Loucy (cell line): ENCODE data around the gene CD320.

Experiments
- H2AFZ ChIP-seq: fragments of 200-600 bp; sonication (generic); 2 replicates; pipeline ENCODE4 v1.6.0; 2016; ENCODE audit warnings: antibody characterized with exemption, mild to moderate bottlenecking, low read length, moderate library complexity
- H3F3A ChIP-seq: fragments of 200-600 bp; 2 replicates; pipeline ENCODE4 v1.6.0; 2016; ENCODE audit warnings: antibody characterized with exemption, low read depth, mild to moderate bottlenecking
- H3K27me3 ChIP-seq: fragments of 200-600 bp; sonication (generic); 2 replicates; pipeline ENCODE4 v1.6.1; 2014; ENCODE audit warnings: low read length, mild to moderate bottlenecking; ENCODE audit not compliant: insufficient read depth, poor library complexity, severe bottlenecking
- H3K36me3 ChIP-seq: fragments of 200-600 bp; sonication (generic); 2 replicates; pipeline ENCODE4 v1.6.1; 2016; ENCODE audit warnings: low read length; ENCODE audit not compliant: insufficient read depth
- H3K4me1 ChIP-seq: fragments of 200-600 bp; sonication (generic); 2 replicates; pipeline ENCODE4 v1.5.1; 2014; ENCODE audit warnings: low read length, mild to moderate bottlenecking; ENCODE audit not compliant: insufficient read depth, poor library complexity, severe bottlenecking
- H3K4me2 ChIP-seq: fragments of 200-600 bp; sonication (generic); 2 replicates; pipeline ENCODE4 v1.6.0; 2014; ENCODE audit warnings: antibody characterized with exemption, low read length, low read depth, mild to moderate bottlenecking; ENCODE audit not compliant: poor library complexity, severe bottlenecking
- H3K4me3 ChIP-seq: fragments of 200-600 bp; sonication (generic); 2 replicates; pipeline ENCODE4 v1.5.1; 2014; ENCODE audit warnings: low read length, mild to moderate bottlenecking, mixed read lengths; ENCODE audit not compliant: poor library complexity, severe bottlenecking
- H3K79me2 ChIP-seq: fragments of 200-600 bp; sonication (generic); 2 replicates; pipeline ENCODE4 v1.6.1; 2014; ENCODE audit warnings: low read length; ENCODE audit not compliant: insufficient read depth
- H3K9ac ChIP-seq: fragments of 200-600 bp; sonication (generic); 2 replicates; pipeline ENCODE4 v1.6.0; 2014; ENCODE audit warnings: mild to moderate bottlenecking, low read depth, low read length, moderate library complexity; ENCODE audit not compliant: poor library complexity, severe bottlenecking
- H3K9me2 ChIP-seq: fragments of 200-600 bp; sonication (generic); replicated peaks from 2 replicates; pipeline ENCODE4 v1.6.1; 2016; ENCODE audit warnings: low read depth, low read length, mixed read lengths
- H3K9me3 ChIP-seq: fragments of 200-600 bp; sonication (generic); 2 replicates; pipeline ENCODE4 v1.6.1; 2014; ENCODE audit warnings: mild to moderate bottlenecking, antibody characterized with exemption, low read length, low read depth; ENCODE audit not compliant: insufficient read depth
- H4K20me1 ChIP-seq: fragments of 200-600 bp; sonication (generic); 2 replicates; pipeline ENCODE4 v1.6.0; 2014; ENCODE audit warnings: antibody characterized with exemption, low read length, mild to moderate bottlenecking; ENCODE audit not compliant: insufficient read depth, poor library complexity, severe bottlenecking
- CTCF ChIP-seq: fragments of 200-600 bp; sonication (generic); conservative IDR thresholded peaks from 2 replicates; pipeline ENCODE4 v1.5.1; 2014; ENCODE audit warnings: mild to moderate bottlenecking, antibody characterized with exemption, low read length
- EZH2phosphoT487 ChIP-seq: fragments of 200-600 bp; IDR thresholded peaks from 2 replicates; pipeline ENCODE4 v1.6.1; 2018; ENCODE audit warnings: antibody characterized with exemption, mild to moderate bottlenecking, moderate library complexity, borderline replicate concordance

The CD320 gene

GRCh38 chr19:8255426-8256125, 52.6 kb downstream of the CD320 start:
- Histone ChIP-seq H3K79me2 (0 out of 2 replicates have a peak, but pooled peaks cover 6% of the 10 kb centered on the region), H3K9me2 (no peaks in the 10 kb centered on the region), H3K9ac (no peak overlapping the region), H4K20me1 (no peaks in the 10 kb centered on the region), H3K27me3 (no peaks in the 10 kb centered on the region), H2AFZ (no peak overlapping the region), H3F3A (no peaks in the 10 kb centered on the region), H3K4me1 (no peaks in the 10 kb centered on the region), H3K4me2 (no peak overlapping the region), H3K4me3 (no peak overlapping the region), H3K36me3 (peaks cover 21% of the 10 kb centered on the region; the same call in 1 of the 2 replicates), H3K9me3 (no peaks in the 10 kb centered on the region)
- no peak for TF ChIP-seq EZH2phosphoT487
- TF ChIP-seq CTCF: no peak

- Histone ChIP-seq H3K9ac (no peak overlapping the region), H3K9me2 (no peaks in the 10 kb centered on the region), H3K27me3 (no peaks in the 10 kb centered on the region), H3K4me1 (no peaks in the 10 kb centered on the region), H3F3A (no peaks in the 10 kb centered on the region), H3K36me3 (peaks cover 19% of the 10 kb centered on the region; the same call in 1 of the 2 replicates), H2AFZ (no peak overlapping the region), H3K4me2 (no peak overlapping the region), H3K79me2 (0 out of 2 replicates have a peak, but pooled peaks cover 5% of the 10 kb centered on the region), H3K9me3 (no peaks in the 10 kb centered on the region), H4K20me1 (no peaks in the 10 kb centered on the region), H3K4me3 (no peak overlapping the region)
- TF ChIP-seq CTCF (no peak), EZH2phosphoT487 (no peak)
Measured at GRCh38 chr19:8254286-8255001, 53.7 kb downstream of the CD320 start.

- Histone ChIP-seq H3K9ac (no peak overlapping the region), H4K20me1 (no peaks in the 10 kb centered on the region), H3K4me1 (no peaks in the 10 kb centered on the region), H3K9me2 (no peaks in the 10 kb centered on the region), H3K9me3 (no peaks in the 10 kb centered on the region), H3F3A (no peaks in the 10 kb centered on the region), H3K36me3 (peaks cover 13% of the 10 kb centered on the region; the same call in 1 of the 2 replicates), H3K4me2 (no peak overlapping the region), H3K79me2 (no peaks in the 10 kb centered on the region), H3K4me3 (no peak overlapping the region), H2AFZ (no peak overlapping the region), H3K27me3 (no peaks in the 10 kb centered on the region)
- TF ChIP-seq EZH2phosphoT487 (no peak), CTCF (no peak)
Measured at GRCh38 chr19:8253678-8254077, 54.5 kb downstream of the CD320 start.
